ENCODE data around the gene RSAD2. TPM values are rescaled to one million over a fixed set of nuclear protein-coding genes. Genes with fewer than 3 reads are reported as not detected.

Gene RSAD2
- total and polyA plus RNA-seq, 2 experiments from 2014 or later = 0.10 TPM; not detected in 1

DNA sequence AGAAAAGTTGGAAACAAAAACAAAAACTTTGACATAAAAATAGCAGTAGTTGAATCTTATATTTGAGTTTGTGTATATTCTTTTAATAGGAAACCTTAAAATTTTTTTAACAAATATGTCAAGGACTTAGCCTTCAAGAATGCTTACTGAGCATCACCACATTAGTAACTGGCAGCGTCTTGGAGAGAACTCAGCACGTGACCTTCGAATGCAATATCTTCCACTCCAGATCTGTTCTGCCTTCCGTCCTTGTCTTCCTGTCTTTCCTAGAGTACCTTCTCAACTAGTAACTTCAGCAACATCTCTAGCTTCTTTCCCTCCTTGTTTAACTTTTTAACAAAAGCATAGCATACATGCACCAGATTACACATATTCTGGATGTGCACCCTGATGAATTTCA lies 972 bp downstream of the RSAD2 start:
- Histone ChIP-seq H2AFZ (no peak overlapping the region), H3K36me3 (ENCODE audit: insufficient read depth) (no peaks in the 10 kb centered on the region), H3K27me3 (ENCODE audit: insufficient read depth) (no peaks in the 10 kb centered on the region), H3F3A (replicated peaks; ENCODE audit: low read depth) (no peaks in the 10 kb centered on the region), H3K9me2 (ENCODE audit: insufficient read depth) (0 out of 2 replicates have a peak, but pooled peaks cover 4% of the 10 kb centered on the region), H3K4me1 (ENCODE audit: insufficient read depth) (no peaks in the 10 kb centered on the region), H3K79me2 (replicated peaks; ENCODE audit: insufficient read depth) (no peaks in the 10 kb centered on the region), H4K20me1 (replicated peaks; ENCODE audit: insufficient read depth) (no peaks in the 10 kb centered on the region), H3K4me2 (no peak overlapping the region), H3K27ac (ENCODE audit: low read depth) (no peak overlapping the region), H3K4me3 (no peak overlapping the region)
- TF ChIP-seq STAT1 (IDR thresholded peaks at IDR 0.05; ENCODE audit: unreplicated experiment) = no peak
- TF ChIP-seq ZNF331 (CRISPR knock-in tag; IDR thresholded peaks at IDR 0.05; ENCODE audit: low read depth) = no peak
- no peak for TF ChIP-seq ETS1 (IDR thresholded peaks at IDR 0.05)
- TF ChIP-seq JUNB (IDR thresholded peaks at IDR 0.05; ENCODE audit: unreplicated experiment) = no peak
- TF ChIP-seq EZH2phosphoT487 (IDR thresholded peaks at IDR 0.05; ENCODE audit: unreplicated experiment) = no peak
- no peak for TF ChIP-seq EZH2 (IDR thresholded peaks at IDR 0.05; ENCODE audit: low read depth, unreplicated experiment)
- DNase-seq (ENCODE audit: low spot score) (no peak), ATAC-seq (no peak)
- H3K4me3 Mint-ChIP-seq = no peak overlapping the region
- no peaks in the 10 kb centered on the region for H3K27me3 Mint-ChIP-seq (ENCODE audit: insufficient read depth, low read depth, poor library complexity)
- H3K36me3 Mint-ChIP-seq (ENCODE audit: low read depth) = peaks cover 9% of the 10 kb centered on the region; the same call in 1 of the 3 replicates
- no peak overlapping the region for H3K27ac Mint-ChIP-seq
- H3K9me3 Mint-ChIP-seq = peaks cover 49% of the 10 kb centered on the region
- no peaks in the 10 kb centered on the region for H3K4me1 Mint-ChIP-seq

- peaks cover 46% of the 10 kb centered on the region for H3K9me3 Mint-ChIP-seq
- TF ChIP-seq ZNF331 (CRISPR knock-in tag; IDR thresholded peaks at IDR 0.05; ENCODE audit: low read depth) (no peak), CREB1 (CRISPR knock-in tag; IDR thresholded peaks at IDR 0.05; ENCODE audit: low read depth) (no peak), POLR2AphosphoS5 (IDR thresholded peaks at IDR 0.05; ENCODE audit: low read depth) (no peak), EZH2phosphoT487 (IDR thresholded peaks at IDR 0.05; ENCODE audit: unreplicated experiment) (no peak), NANOG (IDR thresholded peaks at IDR 0.05; ENCODE audit: borderline replicate concordance) (no peak), ZNF114 (CRISPR knock-in tag; IDR thresholded peaks at IDR 0.05) (no peak), JUNB (IDR thresholded peaks at IDR 0.05; ENCODE audit: unreplicated experiment) (no peak), EZH2 (IDR thresholded peaks at IDR 0.05; ENCODE audit: low read depth, unreplicated experiment) (no peak), ETS1 (IDR thresholded peaks at IDR 0.05) (no peak)
- TF ChIP-seq, protein P1, sequence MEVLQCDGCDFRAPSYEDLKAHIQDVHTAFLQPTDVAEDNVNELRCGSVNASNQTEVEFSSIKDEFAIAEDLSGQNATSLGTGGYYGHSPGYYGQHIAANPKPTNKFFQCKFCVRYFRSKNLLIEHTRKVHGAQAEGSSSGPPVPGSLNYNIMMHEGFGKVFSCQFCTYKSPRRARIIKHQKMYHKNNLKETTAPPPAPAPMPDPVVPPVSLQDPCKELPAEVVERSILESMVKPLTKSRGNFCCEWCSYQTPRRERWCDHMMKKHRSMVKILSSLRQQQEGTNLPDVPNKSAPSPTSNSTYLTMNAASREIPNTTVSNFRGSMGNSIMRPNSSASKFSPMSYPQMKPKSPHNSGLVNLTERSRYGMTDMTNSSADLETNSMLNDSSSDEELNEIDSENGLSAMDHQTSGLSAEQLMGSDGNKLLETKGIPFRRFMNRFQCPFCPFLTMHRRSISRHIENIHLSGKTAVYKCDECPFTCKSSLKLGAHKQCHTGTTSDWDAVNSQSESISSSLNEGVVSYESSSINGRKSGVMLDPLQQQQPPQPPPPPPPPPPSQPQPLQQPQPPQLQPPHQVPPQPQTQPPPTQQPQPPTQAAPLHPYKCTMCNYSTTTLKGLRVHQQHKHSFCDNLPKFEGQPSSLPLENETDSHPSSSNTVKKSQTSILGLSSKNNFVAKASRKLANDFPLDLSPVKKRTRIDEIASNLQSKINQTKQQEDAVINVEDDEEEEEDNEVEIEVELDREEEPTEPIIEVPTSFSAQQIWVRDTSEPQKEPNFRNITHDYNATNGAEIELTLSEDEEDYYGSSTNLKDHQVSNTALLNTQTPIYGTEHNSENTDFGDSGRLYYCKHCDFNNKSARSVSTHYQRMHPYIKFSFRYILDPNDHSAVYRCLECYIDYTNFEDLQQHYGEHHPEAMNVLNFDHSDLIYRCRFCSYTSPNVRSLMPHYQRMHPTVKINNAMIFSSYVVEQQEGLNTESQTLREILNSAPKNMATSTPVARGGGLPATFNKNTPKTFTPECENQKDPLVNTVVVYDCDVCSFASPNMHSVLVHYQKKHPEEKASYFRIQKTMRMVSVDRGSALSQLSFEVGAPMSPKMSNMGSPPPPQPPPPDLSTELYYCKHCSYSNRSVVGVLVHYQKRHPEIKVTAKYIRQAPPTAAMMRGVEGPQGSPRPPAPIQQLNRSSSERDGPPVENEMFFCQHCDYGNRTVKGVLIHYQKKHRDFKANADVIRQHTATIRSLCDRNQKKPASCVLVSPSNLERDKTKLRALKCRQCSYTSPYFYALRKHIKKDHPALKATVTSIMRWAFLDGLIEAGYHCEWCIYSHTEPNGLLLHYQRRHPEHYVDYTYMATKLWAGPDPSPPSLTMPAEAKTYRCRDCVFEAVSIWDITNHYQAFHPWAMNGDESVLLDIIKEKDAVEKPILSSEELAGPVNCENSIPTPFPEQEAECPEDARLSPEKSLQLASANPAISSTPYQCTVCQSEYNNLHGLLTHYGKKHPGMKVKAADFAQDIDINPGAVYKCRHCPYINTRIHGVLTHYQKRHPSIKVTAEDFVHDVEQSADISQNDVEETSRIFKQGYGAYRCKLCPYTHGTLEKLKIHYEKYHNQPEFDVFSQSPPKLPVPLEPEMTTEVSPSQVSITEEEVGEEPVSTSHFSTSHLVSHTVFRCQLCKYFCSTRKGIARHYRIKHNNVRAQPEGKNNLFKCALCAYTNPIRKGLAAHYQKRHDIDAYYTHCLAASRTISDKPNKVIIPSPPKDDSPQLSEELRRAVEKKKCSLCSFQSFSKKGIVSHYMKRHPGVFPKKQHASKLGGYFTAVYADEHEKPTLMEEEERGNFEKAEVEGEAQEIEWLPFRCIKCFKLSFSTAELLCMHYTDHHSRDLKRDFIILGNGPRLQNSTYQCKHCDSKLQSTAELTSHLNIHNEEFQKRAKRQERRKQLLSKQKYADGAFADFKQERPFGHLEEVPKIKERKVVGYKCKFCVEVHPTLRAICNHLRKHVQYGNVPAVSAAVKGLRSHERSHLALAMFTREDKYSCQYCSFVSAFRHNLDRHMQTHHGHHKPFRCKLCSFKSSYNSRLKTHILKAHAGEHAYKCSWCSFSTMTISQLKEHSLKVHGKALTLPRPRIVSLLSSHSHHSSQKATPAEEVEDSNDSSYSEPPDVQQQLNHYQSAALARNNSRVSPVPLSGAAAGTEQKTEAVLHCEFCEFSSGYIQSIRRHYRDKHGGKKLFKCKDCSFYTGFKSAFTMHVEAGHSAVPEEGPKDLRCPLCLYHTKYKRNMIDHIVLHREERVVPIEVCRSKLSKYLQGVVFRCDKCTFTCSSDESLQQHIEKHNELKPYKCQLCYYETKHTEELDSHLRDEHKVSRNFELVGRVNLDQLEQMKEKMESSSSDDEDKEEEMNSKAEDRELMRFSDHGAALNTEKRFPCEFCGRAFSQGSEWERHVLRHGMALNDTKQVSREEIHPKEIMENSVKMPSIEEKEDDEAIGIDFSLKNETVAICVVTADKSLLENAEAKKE (CRISPR knock-in tag; IDR thresholded peaks at IDR 0.05) = no peak
- TF ChIP-seq, protein P2, sequence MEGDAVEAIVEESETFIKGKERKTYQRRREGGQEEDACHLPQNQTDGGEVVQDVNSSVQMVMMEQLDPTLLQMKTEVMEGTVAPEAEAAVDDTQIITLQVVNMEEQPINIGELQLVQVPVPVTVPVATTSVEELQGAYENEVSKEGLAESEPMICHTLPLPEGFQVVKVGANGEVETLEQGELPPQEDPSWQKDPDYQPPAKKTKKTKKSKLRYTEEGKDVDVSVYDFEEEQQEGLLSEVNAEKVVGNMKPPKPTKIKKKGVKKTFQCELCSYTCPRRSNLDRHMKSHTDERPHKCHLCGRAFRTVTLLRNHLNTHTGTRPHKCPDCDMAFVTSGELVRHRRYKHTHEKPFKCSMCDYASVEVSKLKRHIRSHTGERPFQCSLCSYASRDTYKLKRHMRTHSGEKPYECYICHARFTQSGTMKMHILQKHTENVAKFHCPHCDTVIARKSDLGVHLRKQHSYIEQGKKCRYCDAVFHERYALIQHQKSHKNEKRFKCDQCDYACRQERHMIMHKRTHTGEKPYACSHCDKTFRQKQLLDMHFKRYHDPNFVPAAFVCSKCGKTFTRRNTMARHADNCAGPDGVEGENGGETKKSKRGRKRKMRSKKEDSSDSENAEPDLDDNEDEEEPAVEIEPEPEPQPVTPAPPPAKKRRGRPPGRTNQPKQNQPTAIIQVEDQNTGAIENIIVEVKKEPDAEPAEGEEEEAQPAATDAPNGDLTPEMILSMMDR (conservative IDR thresholded peaks at IDR 0.05; ENCODE audit: low read depth in 2 of 2) = no peak
Measured at GRCh38 chr2:6879011-6879410, 1.4 kb downstream of the RSAD2 start.

More at GRCh38 chr2:6879011-6879410, 1.4 kb downstream of the RSAD2 start:
- Histone ChIP-seq H3K4me3 (no peak overlapping the region), H3K36me3 (ENCODE audit: insufficient read depth) (no peaks in the 10 kb centered on the region), H4K20me1 (replicated peaks; ENCODE audit: insufficient read depth) (no peaks in the 10 kb centered on the region), H3K27ac (ENCODE audit: low read depth) (no peak overlapping the region), H3K4me2 (no peak overlapping the region), H3K27me3 (ENCODE audit: insufficient read depth) (no peaks in the 10 kb centered on the region), H3K4me1 (ENCODE audit: insufficient read depth) (no peaks in the 10 kb centered on the region), H3F3A (replicated peaks; ENCODE audit: low read depth) (no peaks in the 10 kb centered on the region), H2AFZ (no peak overlapping the region), H3K9me2 (ENCODE audit: insufficient read depth) (0 out of 2 replicates have a peak, but pooled peaks cover 4% of the 10 kb centered on the region), H3K79me2 (replicated peaks; ENCODE audit: insufficient read depth) (no peaks in the 10 kb centered on the region)
- no peak overlapping the region for H3K4me3 Mint-ChIP-seq
- H3K27me3 Mint-ChIP-seq (ENCODE audit: insufficient read depth, low read depth, poor library complexity) = no peaks in the 10 kb centered on the region
- no peaks in the 10 kb centered on the region for H3K4me1 Mint-ChIP-seq
- DNase-seq (ENCODE audit: low spot score) (no peak), ATAC-seq (no peak)
- peaks cover 9% of the 10 kb centered on the region; the same call in 1 of the 3 replicates for H3K36me3 Mint-ChIP-seq (ENCODE audit: low read depth)
- no peak overlapping the region for H3K27ac Mint-ChIP-seq
